ENCODE data around the gene SPOP. TPM values are rescaled to one million over a fixed set of nuclear protein-coding genes. Genes with fewer than 3 reads are reported as not detected.

SPOP gene
- total and polyA plus RNA-seq, 9 of the 15 experiments (the other 6 are each of a cell fraction or from before 2014, with no cell fraction given): 34.2 to 65.9 (median 39.7) TPM

- Histone ChIP-seq H3K36me3 (ENCODE audit: control insufficient read depth, insufficient read depth, low read length) (no peaks in the 10 kb centered on the region), H3K9me3 (replicated peaks; ENCODE audit: control insufficient read depth, insufficient read depth, low read depth, low read length) (no peaks in the 10 kb centered on the region), H4K20me1 (replicated peaks; ENCODE audit: control insufficient read depth, insufficient read depth, low read length) (peaks cover 10% of the 10 kb centered on the region; the same call in 1 of the 2 replicates), H3K4me1 (replicated peaks in 1 of 2; ENCODE audit: control insufficient read depth in 2 of 2, insufficient read depth in 2 of 2, low read length in 2 of 2) (peaks cover 0 to 24% of the 10 kb centered on the region in 2 experiments; a peak in 4 of 5 replicates), H2AFZ (ENCODE audit: low read depth, low read length) (no peak overlapping the region), H3K27me3 (ENCODE audit: control insufficient read depth in 2 of 2, insufficient read depth in 2 of 2, low read length in 2 of 2) (peaks cover 6 to 33% of the 10 kb centered on the region in 2 experiments; a peak in 3 of 5 replicates), H3K4me2 (ENCODE audit: insufficient read depth, low read length) (no peak overlapping the region), H3K4me3 (no peak overlapping the region), H3K27ac (ENCODE audit: extremely low read depth, low read depth, low read length) (no peak overlapping the region), H3K9me1 (ENCODE audit: control insufficient read depth, insufficient read depth, low read length) (no peaks in the 10 kb centered on the region), H3K79me2 (ENCODE audit: control insufficient read depth, insufficient read depth, low read length) (no peaks in the 10 kb centered on the region), H3K9ac (ENCODE audit: insufficient read depth in 1 of 2, low read depth in 2 of 2, low read length in 2 of 2) (no peak overlapping the region)
- BruUV-seq (replicated peaks): no TSS peak
- WGBS (ENCODE audit: insufficient coverage, low coverage, missing lambda C conversion rate): 9% methylated on average over 9 of the region's 9 CpGs
- in situ Hi-C loops (cut with MboI) (loop anchor here (10.0 kb wide), 1 partner anchor 508 kb away; no protein-coding TSS in a partner anchor), intact Hi-C loops (cut with micrococcal nuclease) (no loop called here)
- ATAC-seq: no peak
- CTCF ChIA-PET (ENCODE audit: low intra/inter-chr PET ratio): interaction anchor here (1.2 to 7.7 kb wide), 6 partner anchors 129 to 431 kb away, joined by 5 to 167 read pairs (median 8); no protein-coding TSS in a partner anchor
- FAIRE-seq: no peak
- no peak for DNase-seq (ENCODE audit: extremely low read depth in 1 of 4, low spot score in 3 of 4)
- POLR2A ChIA-PET: interaction anchor here (0.6 to 1.4 kb wide), 3 partner anchors 56 to 147 kb away, joined by 3 to 4 read pairs (median 3); partner anchors contain the start of gene SLC35B1
- TF ChIP-seq SNAPC5 (CRISPR knock-in tag; IDR thresholded peaks at IDR 0.05): no peak
- no peak for TF ChIP-seq MLX (CRISPR knock-in tag; conservative IDR thresholded peaks at IDR 0.05)
- no peak for TF ChIP-seq AFF4 (CRISPR knock-in tag; IDR thresholded peaks at IDR 0.05)
- TF ChIP-seq TAF1 (IDR thresholded peaks at IDR 0.05; ENCODE audit: control insufficient read depth, extremely low read depth, insufficient read depth, low read length, severe bottlenecking): no peak
- no peak for TF ChIP-seq PATZ1 (CRISPR knock-in tag; IDR thresholded peaks at IDR 0.05; ENCODE audit: borderline replicate concordance)
- TF ChIP-seq CLOCK (CRISPR knock-in tag; IDR thresholded peaks at IDR 0.05; ENCODE audit: borderline replicate concordance): no peak
- no peak for TF ChIP-seq ZBTB5 (IDR thresholded peaks at IDR 0.05)
- no peak for TF ChIP-seq RNF2 (IDR thresholded peaks at IDR 0.05)
- TF ChIP-seq LCOR (CRISPR knock-in tag; IDR thresholded peaks at IDR 0.05): no peak
Observed at GRCh38 chr17:49567104-49567521, 110.8 kb downstream of the SPOP start.
